HG03025 (cell line): Measurements from ENCODE around the gene JADE2.

ENCODE experiments used
- ATAC-seq: cut with Tn5 transposase; IDR thresholded peaks from one replicate; pipeline ENCODE4 v1.9.1; 2021; ENCODE audit warnings: mild to moderate bottlenecking, moderate library complexity; ENCODE audit not compliant: unreplicated experiment, low FRiP score

JADE2 gene

DNA sequence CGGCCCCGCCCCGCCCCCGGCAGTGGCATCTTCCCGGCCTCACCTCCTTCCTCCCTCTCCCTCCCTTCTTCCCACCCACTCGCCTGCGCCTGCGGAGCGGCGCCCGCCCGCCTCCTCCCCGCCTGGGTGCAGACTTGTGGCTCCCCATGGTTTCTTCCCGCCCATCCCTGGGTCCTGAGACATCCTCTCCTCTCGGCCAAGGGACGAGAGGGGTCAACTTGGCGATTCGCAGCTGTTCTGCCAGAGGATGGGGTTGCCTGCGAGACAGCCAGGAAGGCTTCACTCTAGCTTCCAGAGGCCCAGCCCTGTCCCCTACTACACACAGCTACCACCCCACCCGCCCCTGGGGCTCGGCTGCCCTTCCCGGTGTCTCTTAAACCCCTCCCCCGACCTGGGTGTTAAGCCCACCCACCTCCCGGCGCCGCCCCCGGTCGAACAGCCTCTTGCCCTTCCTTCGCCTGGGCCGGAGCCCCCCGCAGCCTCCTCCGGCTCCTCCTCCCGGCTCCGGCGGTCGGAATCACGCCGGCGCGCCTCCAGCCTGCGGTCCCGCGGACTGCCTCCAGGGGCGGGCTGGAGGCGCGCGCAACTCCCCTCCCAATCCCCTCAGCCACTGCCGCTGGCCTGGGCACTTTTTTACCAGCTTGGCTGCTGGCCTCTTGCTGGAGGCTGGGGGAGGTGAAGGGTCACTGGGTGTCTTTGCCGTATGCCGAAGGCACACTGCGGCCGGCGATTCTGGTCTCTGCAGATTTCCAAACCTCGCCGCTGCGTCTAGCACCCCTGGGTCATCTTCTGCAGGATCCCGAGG lies 1.9 kb downstream of the JADE2 start:
- ATAC-seq: peak; percentile 38

DNA sequence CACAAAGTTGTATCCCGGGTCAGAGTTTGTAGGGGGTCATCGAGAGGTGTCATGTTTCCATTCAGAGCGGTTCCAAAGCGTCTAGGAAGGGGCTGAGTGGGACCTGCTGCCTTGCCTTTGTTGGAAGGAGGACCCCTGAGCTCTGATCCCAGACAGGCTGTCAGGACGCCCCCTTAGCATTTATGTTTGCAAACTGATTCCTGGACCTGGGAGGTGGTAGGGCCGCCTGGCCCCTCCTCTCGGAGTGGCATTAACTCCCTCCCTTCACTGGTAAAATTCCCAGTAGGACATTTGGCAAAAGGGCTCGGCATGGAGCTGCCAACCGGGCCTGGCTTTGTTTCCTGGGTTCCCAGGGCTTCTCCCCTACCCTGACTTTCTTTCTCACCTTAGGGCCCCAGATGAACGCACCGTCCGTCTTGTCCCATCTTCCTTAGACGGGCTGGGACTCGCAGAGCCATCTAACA lies 2.5 kb downstream of the JADE2 start:
- no peak for ATAC-seq

DNA sequence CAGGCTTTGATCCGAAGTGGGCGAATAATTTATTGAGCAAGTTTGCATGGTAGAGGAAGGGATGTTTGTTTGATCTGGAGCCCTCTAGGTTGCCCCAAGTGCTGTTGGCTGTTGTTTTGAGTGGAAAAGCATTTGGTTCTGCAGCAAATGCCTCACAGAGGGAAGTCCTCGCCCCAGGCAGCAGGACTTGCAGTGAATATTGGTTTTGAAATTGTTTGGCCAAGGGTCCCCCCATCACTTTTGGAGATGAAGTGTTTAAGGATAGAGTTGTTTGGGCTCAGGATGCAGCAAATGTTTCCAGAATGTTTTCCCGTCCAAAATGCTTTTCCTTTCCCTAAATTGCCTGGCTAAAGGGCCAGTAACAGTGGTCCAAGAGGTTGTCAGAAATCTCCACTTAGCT lies 3.1 kb downstream of the JADE2 start:
- ATAC-seq: no peak

DNA sequence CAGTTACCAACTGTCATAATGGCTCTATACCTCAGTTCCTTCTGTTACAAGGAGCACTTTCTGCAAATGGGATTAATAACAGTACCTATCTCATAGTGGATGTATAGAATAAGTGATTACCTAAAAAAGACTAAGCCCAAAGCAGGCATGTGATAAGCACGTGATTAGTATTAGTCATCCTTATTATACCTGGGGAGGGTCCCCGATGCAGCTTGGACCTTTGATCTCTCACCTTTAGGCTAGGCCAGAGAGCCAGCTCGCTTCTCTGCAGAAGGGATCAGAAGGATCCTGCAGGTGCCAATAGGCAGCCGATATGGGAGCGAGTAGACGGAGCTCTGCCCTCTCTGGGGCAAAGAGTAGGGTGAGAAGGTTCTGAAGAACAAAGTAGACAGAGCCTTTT lies 4.0 kb downstream of the JADE2 start:
- no peak for ATAC-seq

DNA sequence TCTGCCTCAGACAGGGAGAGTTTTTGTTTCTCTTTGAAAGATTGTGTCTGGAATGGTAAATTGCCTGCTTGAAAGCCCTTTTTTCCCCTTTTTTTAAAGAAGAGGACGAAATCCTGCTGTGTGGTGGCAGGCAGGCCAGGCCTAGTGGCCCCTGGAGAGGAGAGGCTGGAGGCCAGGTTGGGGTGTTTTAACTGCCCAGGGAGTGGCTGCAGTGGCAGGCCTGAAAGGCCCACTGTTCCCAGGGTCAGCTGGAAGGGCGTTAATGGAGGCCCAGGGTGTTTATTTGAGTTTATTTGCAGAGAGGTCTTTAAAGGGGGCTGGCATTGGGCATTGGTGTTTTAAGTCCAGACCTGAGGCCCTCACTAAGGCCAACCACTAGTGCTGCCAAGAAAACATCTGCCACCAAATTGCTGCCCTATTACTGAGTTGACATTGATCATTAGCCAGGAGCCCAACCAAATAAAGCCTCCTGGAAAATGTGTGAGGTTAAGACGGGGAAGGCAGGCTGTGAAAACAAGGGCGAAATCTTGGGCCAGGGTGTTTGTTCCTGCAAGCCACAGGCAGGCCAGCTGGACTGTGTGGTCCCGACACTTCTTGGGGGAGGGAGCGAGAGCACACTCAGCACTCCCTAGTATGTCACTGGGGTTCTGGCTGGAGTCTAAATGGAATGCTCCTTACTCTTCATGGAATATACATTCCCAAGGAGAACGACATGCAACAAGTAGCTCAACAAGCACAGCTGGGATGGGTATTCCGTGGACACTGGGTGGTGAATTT lies 5.0 kb downstream of the JADE2 start:
- no peak for ATAC-seq

DNA sequence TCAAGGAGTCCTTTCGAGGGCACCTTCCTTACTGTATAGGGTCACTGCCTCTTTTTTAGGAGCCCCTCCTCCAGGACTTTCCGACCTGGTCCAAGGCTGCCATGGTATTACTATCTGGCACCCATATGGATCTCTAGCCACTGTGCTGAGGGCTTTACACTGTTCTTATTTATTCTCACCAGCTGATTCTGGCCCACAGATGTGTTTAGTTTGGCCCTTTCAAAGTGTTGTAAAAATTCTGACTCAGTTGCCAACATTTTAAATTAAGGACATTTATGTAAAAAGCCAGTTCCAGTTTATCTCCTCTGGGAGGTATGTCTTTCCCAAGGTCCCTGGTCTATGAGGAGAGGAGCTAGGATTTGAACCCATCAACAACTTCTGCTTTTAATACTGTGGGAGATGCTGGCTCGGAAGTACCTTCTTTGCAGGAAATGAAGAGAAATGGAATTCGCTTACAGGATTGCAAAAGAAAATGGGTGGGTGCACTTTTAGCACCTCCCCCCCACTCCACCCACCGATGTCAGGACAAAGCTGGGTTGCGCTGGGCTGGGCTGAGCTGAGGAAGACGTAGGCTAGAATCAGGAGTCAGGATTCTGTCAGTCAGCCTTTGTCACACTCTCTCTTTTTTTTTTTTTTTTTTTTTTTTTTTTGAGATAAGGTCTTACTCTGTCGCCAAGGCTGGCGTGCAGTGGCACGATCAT lies 7.8 kb downstream of the JADE2 start:
- ATAC-seq: no peak

DNA sequence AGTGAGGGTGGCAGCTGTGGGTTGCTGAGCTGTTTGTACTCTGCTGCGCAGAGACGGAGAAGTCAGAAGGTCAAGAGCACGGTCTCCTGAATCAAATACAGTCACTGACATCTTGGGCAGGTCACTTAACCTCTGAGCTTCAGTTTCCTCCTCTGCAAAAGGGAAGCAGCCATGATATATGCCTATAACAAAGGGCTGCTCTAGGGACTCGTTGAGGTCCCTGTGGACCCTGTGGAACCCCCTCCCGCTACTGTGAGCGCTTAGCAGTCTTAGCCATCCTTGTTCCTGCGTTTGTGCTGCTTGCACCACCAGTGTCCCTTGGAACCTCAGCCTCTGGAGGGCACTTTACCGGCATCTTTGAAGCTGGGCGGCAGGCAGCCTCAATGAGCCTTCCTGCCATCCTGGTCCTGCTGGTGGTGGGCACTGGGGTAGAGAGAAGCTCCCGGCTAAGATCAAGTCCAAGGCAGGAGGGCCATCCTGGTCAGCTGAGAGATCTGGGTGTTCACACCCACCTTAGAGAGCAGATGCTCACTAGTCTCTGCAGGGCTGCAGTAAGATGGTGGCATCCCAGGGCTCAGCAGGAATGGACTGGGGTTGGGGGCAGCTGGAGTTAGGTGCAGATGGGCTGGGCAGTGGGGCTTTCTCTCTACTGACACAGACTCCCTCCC lies 8.7 kb downstream of the JADE2 start:
- ATAC-seq: no peak

DNA sequence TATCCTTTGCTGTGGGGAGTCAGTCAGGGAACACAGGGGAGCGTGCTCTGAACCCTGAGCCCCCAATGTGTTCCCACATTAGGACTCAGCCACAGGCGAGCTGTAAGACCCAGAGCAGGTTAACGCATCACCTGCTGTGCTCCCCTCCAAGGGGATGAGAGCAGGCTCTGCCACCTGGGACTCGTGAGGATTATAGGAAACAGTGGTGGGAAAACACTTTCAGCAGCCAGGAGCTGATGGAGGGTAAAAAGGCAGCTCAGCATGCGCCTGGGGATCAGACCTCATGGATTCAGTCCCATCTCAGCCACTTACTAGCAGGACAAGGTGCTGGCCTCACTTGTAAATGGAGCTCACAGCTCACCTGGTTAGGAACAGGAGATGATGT lies 9.2 kb downstream of the JADE2 start:
- no peak for ATAC-seq

DNA sequence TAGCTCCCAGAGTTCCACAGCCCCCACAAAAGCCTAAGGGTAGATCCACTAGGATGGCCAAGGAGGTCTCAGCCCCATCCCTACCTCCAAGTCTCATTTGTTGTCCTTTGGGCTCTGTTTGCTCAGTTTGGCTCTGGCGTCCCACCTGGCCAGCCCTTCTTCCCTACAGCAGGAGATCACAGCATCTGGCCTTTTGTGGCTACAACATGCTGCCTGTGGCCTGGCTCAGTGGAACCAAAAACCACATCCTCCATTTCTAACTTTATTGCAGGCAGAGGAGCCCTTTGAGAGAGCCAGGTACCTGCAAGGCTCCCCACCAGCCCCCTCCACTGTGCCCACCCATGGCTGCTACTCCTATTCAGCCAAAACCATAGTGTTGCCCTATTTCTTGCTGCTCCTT lies 11.4 kb downstream of the JADE2 start:
- no peak for ATAC-seq

DNA sequence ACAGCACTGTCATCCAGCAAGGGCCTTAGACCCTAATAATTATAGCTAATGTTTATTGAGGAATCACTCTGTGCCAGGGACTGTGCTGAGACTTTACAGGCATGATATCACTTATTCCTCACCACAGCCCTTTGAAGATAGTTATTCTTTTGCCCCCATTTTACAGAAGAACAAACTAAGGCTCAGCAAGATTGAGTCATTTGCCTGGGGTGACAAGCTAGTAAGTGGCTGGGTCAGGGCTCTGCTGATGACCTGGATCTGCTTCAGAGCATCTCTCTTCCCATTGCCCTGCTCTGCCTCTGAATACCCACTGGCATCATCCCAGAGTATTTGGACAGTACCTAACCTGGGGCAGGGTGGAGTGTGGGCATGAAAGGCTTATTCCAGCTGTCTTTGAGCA lies 11.8 kb downstream of the JADE2 start:
- no peak for ATAC-seq

DNA sequence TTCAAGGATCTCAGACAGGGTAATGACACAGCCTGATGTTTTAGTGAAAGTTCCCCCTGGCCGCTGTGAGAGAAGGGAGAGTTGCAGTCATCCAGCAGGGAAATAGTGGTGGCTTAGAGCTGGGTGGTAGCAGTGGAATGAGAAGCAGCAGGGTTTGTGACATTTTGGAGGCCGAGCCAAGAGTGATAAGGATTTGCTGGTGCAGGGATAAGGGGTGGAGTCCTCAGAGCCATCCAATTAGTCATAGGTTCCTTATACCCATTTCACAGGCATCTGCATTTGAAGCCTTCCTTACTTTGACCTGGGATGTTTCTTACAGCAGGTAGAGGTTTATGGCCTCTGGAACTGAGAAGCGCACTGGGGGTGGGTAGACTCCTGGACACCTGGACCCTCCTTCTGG lies 12.8 kb downstream of the JADE2 start:
- ATAC-seq: no peak

DNA sequence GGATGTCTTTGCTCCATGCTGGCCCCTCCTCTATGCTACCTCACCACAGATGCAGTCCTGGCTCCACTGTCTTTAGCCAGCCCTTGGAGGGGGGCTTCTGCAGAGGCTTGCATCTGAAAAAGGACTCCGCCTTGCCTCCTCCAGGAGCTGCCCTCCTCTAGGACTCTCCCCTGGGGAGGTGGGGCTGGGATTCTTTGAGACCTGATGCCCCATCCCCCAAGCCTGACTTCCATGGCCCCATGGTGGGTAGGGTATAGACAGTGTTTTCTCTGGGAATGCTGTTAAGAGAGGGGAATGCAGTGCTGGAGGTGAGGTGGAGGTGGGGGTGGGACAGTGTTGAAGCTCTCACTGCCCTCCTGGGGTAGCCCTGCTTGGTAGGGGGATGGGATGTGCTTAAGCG lies 14.3 kb downstream of the JADE2 start:
- ATAC-seq: no peak

DNA sequence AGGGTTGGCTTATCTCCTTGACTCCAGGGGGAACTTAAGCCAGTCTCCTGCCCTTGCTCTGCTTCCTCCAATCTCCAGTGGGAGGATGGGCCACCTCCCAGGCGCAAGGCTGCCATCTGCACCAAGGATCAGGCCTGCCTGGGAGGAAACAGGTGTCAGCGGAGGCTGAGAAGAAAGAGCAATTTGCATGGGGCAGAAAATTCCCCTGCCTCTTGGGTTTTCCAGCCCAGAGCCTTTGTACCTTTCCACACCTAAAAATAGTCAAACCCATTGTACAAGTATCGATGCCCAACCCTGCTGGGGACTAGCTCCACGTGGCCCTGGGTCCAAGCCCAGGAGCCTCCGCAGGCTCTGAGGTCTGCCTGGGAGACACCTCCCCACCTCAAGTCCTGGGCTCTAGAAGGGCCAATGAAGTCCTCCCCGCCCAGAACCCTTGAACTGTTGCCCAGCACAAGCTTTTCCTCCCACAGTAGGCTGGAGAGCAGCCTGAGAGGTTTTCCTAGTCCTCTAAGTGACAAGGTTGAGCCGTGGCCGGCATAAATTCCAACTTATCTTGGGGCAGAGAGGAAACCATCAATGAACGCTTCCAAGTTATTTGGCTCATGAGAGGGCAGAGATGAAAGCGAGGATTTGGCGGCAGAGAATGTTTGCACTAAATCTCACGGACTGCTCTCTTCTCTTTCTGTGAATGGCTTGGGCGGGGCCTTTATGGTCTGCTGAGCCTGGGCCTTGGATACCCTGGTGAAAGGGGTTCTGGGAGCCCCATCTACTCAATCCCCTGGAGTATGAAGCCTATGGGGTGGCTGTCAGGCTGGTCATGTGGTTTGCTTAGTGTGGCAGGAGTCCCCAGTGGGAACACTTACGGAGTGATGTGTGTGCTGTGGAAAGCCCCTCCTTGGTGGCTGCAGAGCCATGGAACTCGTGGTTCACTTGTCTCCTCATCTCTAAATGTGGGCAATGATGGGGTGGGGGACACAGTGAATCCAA lies 15.6 kb downstream of the JADE2 start:
- no peak for ATAC-seq

DNA sequence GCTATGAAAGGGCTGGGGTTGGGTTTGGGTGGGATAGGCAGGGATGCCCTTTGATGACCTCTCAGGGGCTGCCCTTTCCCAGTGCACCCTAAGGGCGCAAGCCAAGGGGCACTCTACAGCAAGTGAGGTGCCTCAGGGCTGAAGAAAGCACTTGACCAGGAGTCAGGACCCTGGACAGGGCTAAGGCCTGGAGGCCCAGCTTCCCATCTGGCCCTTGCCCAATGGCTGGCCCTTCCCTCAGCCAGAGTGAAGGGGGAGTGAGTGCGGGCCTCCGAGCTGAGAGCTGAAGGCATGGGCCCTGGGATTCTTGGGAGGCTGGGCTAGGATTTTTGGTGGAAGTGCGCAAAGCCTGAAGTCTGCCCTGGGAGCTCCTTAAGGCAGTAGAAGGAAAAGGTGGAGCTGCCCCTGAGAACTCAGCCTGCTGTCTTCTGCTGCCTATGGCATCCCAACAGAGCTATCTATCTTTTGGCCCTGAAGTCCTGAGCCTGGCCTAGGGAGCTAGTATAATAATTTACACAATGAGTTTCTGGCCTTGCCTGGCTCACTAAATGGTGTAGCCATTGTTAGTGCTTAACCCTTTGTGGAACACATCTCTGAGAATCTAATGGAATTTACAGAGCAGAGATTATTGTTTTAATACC lies 16.4 kb downstream of the JADE2 start:
- no peak for ATAC-seq

DNA sequence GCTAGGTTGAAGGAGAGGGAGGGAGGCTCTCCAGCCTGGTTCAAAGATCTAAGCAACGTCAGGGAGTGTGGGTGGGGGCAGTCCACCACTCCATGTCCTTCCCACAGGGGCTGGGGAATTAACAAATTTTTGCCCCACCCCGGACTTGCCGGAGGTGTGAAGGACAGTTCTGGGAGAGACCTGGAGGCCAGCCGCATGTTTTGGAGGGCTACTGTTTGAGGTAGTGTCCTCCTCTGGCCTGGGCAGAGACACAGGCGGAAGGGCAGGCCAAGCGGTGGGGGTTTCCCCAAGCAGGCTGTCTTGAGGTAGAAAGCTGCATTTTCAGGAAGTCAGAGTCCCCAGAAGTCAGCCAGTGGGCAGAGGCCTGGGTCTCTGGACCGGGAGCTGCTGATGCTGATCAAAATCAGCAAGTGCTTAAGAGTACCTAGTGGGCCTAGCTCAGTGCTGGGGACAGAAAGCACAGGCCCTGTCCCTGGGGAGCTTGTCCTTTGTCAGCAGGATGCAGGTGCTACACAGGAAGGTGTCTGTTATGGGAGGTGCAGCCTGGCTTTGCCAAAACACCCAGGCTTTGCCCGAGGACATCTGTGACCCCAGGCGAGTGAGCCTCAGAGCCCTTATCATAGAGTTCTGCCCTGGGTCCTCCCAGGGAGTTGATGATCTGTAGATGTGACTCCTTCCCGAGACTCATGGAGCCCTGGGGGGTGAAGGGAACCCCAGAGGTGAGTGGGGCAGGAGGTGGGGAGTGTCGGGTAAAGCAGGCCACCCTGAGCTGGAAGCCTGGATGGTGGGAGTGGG lies 18.5 kb downstream of the JADE2 start:
- no peak for ATAC-seq

DNA sequence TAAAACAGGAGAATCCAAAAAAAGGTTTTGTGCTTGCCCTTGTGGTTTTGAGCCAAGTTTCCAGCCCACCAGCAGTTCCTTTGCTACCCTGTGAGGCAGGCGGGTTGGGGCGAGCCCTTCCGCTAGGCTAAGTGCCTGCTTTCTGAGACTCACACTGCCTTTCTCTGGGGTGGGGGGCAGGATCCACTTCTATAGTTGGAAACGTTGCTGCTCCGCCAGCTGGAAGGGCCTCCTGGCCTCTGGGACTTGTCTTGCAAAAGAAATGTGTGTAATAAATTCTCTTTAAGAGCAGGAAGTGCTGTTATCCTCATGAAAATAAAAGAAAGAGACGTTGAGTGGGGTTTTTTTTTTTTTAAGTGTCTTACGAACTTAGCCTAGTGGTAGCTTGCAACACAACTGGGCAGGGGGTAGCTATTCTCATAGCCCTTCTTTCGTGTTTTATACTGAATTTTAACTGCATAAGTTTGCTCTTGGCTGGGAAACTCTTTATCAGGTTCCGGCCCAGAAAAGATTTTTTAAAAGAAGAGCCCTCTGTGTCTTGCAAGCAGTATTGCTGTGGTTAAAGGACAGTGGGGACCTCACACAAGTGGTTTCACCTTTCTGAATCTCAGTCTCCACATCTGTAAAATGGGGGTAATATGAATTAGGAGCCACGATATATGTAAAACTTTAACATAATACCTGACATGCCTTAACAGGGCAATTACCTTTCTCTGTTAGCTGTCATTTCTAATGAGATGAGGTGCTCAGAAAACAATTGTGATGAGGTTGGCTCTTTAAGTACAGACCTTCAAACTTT lies 19.8 kb downstream of the JADE2 start:
- ATAC-seq: no peak

DNA sequence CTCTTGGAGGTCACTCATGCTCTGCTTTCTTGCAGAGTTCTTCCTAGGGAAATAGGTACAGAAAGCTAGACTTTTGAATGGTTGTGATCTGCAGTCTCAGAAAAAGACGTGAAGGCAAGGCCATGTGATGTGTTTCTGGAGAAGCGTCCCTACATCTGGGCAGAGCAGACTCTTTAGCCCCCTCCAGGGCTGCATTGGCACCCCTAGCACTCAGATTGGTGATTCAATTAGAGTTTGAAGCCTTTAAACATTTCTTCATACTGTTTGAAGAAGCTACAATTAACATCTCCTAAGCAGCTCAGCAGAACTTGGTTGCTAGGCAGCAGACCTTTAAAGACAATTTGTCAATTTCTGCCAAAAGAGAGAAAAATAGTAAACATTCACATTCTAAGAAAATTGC lies 21.6 kb downstream of the JADE2 start:
- no peak for ATAC-seq

DNA sequence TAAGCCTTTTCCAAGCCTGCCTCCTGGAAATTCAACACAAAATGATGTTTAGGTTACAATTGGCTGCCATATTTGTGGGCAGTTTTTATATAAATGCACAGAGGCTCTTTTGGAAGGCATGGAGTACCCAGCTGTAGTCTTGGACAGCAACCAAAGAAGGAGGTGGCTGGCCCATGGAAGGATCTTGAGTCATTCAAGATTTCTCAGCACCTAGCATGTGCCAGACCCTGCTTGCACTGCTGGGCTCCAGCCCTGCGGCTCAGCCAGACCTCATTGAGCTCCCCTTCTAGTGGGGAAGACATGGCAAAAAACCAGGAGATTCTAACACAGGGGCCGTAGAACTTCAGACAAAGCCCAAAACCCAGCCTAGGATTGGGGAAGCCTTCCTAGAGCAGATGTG lies 22.1 kb downstream of the JADE2 start:
- no peak for ATAC-seq
